ENCODE measurements around the gene CDH13.

The CDH13 gene

DNA sequence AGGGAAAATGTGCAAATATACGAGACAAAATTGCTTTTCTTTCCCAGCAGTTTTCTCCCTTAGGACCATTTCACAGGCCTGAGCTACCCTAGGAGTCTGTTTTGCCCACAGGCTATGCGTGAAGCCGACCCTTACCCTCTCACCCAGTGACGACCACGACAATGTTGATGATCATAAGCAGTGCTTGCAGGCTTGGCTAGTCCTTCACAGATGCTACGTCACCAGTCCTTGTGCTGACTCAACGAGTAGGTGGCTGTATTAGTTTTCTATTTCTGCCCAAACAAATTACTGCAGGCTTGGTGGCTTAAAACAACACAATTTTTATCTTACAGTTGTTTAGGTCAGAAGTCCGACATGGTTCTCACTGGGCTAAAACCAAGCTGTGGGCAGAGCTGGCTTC, 606.4 kb downstream of the CDH13 start:
- peak; percentile 39 for DNase-seq (ENCODE audit: low read depth, low spot score)

DNA sequence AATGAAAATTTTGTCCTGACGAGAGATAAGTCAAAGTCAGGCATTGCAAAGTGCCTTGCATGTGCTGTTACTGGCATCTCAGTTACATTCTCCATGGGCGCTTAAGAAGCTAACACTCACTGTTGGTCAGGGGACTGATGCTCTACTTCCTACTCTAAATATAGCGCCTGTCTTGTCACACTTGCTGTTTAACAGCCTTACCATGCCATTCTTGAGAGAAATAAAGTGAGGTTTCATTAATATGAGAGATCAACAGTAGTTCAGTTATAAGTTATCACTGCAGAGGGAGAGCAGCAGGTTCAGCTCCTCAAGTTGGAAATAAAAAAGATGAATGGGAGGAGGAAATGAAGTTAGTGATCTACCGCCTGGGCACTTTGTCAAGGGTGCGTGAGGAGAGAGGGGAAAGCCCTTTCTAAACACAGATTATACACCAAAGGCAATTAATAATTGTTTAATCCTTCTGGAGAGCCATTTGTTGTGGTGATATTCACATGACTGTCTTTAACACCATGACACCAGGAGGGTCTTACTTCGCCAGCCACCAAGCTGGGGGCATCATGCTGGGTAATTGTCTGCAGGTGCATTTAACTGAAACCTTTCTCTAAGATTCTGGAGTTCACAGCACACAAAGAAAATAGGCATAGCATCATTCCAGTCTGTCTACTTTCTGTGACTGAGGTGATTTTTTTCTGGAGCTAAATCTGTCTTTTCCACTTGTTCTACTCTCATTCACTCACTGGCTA, 612.4 kb downstream of the CDH13 start:
- DNase-seq (ENCODE audit: low read depth, low spot score) = no peak

DNA sequence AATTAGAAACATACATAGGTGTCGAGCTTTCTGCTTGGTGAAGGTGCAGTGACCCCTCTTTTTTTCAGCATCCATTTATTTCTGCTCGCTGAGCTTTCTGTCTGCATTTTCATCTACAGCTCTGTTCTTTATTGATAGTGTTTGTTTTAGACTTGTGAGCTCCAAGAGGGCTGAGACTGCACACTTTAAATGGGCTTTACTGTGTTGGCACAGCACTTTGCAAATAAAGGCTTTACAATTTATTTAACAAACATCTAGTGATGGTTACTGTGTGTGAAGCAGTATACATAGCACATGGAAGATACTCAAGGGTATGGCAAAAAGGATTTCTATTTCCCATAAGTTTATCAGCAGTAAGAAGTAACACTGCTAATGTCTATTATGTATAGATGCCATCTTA, 617.3 kb downstream of the CDH13 start:
- no peak for DNase-seq (ENCODE audit: low read depth, low spot score)

DNA sequence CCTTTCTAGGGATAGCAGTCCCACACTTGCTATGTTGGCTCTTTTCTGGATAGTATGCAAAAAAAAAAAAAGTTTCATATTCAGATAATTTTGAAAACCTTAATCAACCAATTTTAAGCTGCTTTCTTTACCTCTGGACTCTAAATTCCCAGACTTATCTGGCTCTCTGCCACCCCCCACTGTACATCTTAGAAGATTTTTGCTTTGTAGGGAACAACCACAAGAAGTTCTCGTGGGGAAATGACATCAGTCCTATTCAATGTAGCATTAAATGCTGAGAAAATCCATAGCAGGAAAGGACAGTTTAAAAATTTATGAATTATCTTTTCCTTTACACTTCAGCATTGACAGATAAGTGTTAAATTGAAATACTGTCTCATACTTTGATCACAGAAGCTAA, 618.3 kb downstream of the CDH13 start:
- no peak for DNase-seq (ENCODE audit: low read depth, low spot score)

DNA sequence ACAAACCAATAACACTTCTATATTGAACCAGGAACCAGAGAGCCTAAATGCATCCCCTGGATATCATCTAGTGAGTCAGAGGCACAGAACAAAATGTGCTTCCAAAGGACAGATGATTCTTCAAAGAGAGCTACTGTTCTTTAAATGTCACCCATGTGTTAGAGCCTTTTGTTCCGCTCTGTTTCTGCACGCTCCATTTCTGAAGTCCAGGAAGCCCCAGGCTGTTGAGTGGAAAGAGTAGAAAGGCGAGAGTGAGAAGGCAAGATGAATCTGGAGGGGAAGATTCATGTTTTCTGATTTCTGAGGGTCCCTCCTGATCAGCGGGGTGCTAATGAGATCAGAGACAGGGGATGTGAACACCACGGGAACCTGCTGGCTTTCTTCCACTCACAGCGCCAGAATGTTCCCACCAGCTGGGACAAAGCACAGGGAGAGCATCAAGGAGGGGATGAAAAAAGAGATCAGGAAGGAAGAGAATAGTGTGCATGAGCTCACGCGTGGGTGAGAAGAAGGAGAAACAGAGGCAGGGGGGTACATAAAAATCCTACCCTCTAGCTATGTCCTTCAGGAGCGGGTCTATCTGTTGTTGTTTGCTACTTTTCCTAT, 621.1 kb downstream of the CDH13 start:
- DNase-seq (ENCODE audit: low read depth, low spot score) = no peak

DNA sequence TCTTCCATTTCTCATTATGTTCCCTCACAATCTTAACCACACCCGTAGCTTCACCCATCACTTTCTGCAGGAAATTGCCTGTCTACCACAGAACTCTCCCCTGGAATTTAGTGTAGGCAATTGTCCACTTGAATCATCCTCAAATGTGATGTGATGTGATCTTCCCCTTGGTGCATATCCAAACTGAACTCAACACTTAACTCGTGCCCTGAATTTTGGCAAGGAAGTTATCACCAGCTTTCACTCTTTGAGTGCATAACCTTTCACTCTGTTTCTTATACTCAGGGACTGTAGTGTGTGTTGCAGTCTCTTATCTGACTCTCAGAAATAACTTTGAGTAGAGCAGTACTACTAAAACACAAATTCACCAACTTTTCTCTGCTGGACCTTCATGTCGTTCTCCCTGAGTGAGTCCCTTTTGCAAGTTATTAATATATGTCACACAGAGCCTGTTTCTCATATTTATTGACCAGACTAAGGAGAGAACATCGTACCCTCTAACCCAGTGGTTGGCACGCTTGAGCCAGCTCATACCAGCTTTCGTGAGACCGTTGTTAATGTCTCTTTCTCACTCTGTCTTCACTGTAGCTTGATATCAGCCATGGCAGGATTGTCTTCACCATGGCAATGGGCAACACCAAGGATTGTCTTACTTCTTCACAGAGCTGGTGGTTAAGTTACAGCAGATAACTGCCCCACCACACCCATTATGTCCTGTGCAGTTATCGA, 622.1 kb downstream of the CDH13 start:
- no peak for DNase-seq (ENCODE audit: low read depth, low spot score)

DNA sequence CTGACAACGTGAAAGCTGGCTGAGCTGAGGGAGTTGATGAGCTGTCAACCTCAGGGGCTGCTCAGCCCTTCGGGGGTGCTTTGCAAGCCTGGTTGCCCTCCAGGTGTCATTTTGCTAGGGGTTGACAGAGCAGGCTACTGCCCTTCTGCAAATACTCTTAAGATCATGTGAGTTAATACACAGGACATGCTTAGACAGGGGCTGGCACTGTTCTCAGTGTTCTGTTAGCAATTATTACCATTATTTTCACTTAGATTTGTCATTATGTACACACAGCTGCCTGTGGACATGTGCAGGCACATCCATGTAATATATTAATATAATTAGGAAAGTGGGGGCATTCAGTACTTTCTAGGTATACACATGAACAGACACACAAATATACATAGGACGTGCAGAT, 626.8 kb downstream of the CDH13 start:
- DNase-seq (ENCODE audit: low read depth, low spot score) = no peak

DNA sequence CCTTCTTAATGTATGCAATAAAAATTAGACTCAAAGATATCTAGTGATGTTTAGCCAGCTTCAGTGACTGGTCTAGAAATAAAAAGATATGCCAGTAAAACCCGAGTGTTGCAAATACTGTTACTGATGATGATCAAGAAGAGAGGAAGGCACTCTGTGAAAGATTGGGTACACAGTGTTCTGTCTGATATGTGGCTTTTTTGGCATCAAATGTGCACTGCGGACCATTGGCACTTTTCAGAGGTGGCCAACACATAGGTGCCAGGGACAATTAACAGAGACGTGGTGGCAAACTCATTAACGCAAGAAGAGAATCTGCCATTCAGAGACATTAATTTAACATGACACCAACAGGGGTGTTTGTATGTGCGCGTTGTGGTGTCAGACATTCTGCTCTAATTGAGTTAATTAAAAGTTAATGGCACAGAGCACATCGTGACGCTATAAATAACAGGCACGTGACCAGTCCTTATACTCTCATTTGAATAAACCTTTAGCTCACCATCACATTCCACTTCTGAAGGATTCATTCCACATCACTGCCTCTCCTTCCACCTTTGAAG, 631.7 kb downstream of the CDH13 start:
- no peak for DNase-seq (ENCODE audit: low read depth, low spot score)

DNA sequence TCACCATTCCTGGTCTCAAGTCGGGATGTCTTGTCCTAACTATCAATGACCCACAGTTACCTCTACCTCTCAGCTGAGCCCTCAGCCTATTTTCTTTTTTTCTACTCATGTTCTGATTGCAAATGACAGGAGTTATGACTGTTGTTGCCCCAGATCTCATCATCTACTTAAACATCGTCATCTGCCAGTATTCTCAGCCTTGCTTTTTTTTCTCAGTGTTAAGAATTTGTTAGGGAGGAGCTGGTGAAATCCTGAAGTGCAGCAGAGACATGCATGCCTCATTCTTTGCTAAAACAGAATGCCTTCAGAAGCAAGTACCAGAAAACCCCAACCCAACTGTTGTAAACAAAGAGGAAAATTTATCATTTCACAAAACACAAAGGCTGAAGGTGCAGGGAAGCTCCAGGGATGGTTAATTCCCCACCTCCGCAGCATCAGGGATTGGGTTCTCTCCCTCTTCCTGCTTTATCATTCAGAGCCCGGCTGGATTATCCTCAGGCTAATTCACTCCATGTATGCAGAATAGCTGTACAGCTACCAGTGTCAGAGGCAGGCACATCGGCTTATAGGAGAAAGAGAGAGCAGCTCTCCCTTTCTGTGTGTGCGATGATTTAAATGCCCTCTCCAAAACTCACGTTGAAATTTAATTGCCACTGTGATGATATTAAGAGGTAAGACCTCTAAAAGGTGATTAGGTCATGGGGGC, 640.2 kb downstream of the CDH13 start:
- no peak for DNase-seq (ENCODE audit: low read depth, low spot score)

DNA sequence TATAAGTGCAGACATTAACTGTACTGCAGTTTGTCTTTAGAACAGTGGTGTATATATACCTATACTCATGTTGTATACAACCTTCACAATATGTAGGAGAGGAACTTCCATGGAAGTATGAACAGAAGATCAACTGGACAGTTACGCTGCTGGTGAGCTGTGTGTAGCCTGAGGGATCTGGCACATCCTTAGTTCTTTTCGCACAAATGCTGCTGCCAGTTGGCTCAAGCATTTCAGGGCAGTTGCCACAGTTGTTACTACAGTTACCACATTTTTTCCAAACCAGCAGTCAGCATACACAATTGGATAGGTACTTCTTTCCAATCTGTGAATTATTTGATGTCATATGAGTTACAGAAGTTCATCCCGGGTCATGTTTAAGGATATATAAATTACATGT, 641.4 kb downstream of the CDH13 start:
- DNase-seq (ENCODE audit: low read depth, low spot score) = no peak

DNA sequence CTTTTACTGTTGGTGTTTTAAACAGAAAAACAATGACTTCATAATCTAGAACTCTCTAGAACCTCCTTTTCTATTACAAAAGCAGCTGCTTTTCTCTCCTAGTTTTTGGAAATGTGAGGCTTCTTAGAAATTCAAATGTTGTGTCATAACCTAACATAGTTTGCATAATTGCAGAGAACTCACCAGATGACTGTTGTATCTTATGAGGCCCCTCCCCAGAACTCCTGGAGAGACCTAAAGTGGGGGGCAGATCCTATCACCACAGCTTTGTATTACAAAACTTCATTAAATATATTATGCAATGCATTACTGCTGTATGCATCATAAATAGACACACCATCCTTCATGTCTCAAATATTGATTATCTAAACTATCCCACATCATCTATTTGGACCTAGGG, 642.3 kb downstream of the CDH13 start:
- DNase-seq (ENCODE audit: low read depth, low spot score) = no peak

DNA sequence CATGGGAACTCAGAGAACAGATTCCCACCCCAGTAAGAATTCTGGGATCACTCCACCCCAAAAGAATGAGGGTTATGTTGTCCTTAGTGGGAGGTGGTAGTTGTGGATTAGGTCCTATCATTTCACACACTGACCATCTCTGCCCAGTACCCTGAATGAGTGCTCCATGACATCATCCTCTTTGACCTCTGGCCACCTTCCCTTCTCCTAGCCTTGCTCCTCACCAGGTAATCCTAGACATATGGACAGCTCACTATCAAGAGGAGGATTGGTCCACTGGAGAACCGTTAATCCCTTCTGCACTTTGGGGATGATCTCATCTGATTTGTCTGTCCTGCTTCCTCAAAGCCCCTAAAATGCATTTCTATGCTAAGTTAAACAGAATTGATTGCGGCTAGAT, 642.8 kb downstream of the CDH13 start:
- no peak for DNase-seq (ENCODE audit: low read depth, low spot score)

DNA sequence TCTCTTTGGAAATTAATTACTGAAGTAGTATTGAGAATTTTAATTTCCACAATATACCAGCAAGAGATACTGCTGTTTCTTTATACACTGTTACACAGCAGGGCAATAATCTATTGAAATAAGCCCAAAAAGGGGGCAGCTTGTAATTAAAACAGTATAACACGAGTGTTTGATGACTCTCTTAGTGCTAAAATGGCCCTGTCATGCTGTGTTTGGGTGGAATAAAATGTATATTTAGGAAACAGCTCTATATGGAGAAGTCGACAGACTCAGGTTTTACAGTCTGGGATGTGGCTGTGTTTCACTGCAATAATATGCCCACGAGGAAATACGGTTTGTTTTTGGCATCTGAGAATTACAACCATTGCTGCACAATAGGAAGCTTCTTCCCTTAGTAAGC, 643.3 kb downstream of the CDH13 start:
- no peak for DNase-seq (ENCODE audit: low read depth, low spot score)

DNA sequence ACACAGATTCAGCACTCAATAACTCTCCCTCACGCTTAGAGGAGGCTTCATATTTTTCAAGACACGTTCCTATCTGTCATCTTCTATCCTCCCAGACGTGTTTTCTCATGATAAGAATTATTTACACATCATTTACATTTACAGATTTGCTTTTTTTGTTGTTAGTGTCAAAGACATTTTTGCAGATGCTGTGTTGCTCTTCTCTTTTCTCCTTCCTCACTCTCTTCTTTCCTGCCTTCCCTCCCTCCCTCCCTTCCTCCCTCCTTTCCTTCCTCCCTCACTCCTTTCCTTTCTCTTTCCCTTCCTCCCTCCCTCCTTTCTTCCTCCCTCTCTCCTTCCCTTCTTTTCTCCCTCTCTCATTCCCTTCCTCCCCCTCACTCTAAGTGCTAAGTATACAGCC, 643.9 kb downstream of the CDH13 start:
- no peak for DNase-seq (ENCODE audit: low read depth, low spot score)

DNA sequence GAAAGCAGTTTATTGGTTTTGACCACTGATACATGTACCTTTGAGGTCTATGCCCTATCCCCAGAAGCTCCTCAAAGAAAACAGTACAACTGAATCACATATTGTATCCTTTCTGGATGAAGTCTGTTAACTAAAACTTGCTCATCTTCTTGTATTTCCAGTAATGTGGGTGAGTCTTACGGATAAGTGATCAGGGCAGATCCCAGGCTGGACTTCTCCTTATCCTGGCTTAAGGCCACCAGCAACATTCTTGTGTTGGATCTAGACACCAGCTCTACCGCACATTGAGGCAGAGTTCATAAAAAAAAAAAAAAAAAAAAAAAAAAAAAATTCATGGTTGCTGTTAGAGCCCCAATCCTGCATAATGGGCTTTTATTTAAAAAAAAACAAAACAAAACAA, 644.4 kb downstream of the CDH13 start:
- DNase-seq (ENCODE audit: low read depth, low spot score) = no peak

DNA sequence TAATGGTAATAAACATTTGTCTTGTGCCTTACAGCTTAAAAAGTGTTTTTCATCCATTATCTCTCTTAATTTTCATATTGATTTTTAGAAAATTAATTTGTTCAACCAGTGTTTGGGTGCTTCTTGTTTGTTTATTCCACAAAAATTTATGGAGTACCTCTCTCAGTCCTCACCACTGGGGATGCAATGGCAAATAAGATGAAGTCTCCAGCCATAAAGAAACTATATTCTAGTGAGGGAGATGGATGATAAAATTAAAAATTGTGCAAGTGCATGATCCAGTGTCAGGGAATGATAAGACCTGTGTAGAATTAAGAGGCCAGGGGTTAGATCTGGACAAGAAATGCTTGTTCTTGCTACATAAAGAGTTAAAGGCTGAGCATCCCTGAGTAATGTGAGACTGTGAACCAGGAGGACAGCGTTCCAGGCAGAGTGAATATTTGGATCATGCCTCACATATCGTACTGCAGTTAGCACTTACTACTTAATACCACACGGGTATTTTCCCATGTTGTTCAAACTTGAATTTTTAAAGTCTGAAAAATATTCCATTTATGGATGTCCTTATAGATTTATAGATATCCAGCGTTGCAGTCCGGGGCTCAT, 645.3 kb downstream of the CDH13 start:
- no peak for DNase-seq (ENCODE audit: low read depth, low spot score)

DNA sequence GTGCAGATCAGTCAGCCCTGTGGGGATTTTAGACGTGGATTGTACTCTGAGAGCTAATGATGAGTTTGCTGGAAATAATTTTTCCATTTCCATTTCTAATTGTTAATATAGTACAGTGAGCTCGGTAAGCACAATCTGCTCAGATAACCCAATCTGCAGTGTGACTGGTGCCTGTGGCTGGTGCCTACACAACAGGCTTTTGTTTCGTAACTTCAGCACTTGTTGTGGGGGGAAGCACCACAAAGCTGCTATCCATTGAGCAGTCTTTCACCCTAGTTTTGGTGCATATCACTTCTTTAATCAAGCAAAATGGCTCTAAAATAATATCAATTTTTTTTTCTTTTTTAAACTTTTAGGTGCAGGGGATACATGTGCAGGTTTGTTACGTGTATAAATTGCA, 646.1 kb downstream of the CDH13 start:
- no peak for DNase-seq (ENCODE audit: low read depth, low spot score)

DNA sequence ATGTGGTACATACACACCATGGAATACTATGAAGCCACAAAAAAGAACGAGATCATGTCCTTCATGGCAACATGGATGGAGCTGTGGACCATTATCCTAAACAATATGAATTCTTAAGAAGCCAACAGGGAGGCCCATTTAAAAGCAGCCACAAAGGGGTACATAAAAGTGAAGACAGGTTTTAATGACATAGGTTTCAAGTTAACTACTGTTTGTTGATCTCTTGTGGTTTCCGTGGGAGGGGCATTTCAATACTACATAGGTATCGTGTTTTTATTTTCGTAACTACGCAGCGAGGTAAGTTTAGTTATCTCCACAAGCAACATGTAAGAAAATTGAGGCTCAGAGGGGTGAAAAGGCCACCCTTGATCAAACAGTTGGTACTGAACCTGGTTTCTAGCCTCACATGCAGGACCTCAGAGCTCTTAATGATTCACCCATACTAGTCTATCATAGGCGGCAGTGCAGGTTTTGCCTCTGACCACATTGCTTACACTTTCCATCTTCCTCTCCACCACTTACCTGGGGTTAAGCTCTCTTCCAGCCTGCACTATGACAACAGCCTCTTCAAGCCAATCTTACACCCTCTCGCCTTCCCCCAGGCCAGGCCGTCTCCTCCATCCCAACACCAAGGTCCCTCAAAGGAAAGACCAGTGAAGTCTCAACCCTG, 646.9 kb downstream of the CDH13 start:
- DNase-seq (ENCODE audit: low read depth, low spot score) = no peak

DNA sequence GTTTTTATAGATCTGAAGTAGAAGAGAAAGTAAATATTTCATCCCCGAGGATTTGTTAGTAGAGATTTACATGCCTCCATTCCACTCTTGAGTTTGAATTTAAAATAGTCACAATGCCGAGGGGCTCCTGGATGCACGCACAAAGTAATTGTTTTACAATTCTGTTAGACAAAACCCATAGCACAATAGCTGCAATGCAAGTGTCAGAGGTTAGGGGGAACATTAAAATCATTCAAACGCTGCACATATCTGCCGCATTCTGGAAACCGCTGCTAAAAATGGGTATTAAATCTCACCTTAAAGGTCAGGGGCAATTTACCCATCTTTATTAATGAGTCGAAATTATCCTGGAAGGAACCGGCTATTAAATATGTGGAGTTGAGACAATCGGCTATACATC, 652.5 kb downstream of the CDH13 start:
- DNase-seq (ENCODE audit: low read depth, low spot score) = no peak

DNA sequence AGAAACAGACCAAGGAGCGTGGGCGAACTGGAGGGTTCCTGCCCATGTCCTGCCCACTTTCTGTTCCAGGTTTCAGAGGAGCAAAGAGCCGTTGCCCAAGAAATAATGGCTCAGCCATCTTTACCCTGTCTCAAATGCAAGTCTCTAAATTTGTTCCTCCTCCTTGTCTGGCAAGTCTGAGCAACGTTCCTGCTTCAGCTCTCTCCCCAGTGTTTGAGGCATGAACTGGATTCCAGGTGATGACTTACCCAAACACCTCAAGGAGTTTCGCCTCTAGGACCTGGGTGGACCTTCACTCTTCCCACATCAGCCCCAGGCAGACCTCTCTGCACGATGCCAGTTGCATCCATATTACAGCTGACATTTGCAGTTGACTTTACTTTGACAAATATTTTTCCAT, 659.2 kb downstream of the CDH13 start:
- no peak for DNase-seq (ENCODE audit: low read depth, low spot score)

DNA sequence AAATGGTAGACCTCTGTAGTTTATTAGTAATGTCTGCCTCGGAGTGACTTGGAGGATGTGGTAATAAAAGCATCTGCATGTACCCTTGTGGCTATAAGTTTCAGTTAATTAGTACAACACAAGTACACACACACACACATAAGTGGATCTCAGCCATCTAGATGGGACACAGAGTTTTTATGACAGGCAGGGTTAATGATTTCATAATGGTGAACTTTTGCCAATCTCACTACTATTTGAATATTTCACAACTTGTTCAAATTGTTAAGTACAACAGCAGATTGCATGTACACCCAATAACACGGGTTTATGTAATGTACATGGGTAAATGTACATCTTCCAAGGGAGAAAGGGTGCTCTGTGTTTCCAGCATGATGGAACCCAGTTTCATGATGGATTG, 669.7 kb downstream of the CDH13 start:
- DNase-seq (ENCODE audit: low read depth, low spot score) = no peak

All from brain pericyte (primary cell).